DOHH2 (cell line): ENCODE results near the gene SPATA4.

Source experiments
- CTCF ChIP-seq: fragments of 200-600 bp; sonication (generic); IDR thresholded peaks from one replicate; pipeline ENCODE4 v1.5.1; 2014; ENCODE audit warnings: antibody characterized with exemption, mild to moderate bottlenecking, low read depth, low read length; ENCODE audit not compliant: poor library complexity, severe bottlenecking
- EZH2phosphoT487 ChIP-seq: fragments of 200-600 bp; sonication (generic); IDR thresholded peaks from 2 replicates; pipeline ENCODE4 v1.6.1; 2017; ENCODE audit warnings: borderline replicate concordance, mild to moderate bottlenecking, antibody characterized with exemption, low read length, moderate library complexity, mixed read lengths

- TF ChIP-seq CTCF, result no peak
- no peak for TF ChIP-seq EZH2phosphoT487
Measured at GRCh38 chr4:176229645-176230044, 34.3 kb upstream of the SPATA4 start.
